ENCODE results near the gene SPIB.

DNA sequence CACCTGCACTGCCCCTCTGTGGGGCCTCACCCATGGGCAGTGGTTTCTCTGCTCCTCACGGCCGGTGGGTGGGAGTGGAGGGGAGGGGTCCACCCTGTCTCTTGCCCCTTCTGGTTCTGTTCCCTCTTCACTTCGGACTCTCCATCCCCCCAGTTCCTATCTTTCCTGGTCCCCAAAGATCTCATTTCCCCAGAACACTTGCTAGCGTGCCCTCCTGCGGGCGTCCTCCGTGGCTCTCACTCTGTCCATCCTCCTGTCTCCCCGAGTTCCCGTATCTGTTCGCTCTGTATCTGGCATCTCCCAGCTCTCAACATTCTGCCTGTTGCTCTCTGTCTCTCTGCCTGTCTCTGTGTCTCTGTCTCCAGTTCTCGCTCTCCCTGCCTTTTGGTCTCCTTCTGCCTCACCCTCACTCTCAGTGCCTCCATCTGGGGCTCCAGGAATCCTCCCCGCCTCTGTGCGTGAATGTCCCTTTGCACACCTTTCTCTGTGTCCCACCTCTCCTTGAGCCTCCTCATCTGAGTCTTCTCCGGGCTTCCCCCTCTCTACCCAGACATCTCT, 363 bp downstream of the SPIB start:
- TF ChIP-seq, protein P1, sequence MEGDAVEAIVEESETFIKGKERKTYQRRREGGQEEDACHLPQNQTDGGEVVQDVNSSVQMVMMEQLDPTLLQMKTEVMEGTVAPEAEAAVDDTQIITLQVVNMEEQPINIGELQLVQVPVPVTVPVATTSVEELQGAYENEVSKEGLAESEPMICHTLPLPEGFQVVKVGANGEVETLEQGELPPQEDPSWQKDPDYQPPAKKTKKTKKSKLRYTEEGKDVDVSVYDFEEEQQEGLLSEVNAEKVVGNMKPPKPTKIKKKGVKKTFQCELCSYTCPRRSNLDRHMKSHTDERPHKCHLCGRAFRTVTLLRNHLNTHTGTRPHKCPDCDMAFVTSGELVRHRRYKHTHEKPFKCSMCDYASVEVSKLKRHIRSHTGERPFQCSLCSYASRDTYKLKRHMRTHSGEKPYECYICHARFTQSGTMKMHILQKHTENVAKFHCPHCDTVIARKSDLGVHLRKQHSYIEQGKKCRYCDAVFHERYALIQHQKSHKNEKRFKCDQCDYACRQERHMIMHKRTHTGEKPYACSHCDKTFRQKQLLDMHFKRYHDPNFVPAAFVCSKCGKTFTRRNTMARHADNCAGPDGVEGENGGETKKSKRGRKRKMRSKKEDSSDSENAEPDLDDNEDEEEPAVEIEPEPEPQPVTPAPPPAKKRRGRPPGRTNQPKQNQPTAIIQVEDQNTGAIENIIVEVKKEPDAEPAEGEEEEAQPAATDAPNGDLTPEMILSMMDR (optimal IDR thresholded peaks at IDR 0.05 in 1 of 3, IDR thresholded peaks at IDR 0.05 in 1 of 3, conservative IDR thresholded peaks at IDR 0.05 in 1 of 3; ENCODE audit: extremely low read depth in 1 of 3, insufficient read depth in 2 of 3, low read length in 3 of 3), result no peak
- no peak for TF ChIP-seq EZH2 (IDR thresholded peaks at IDR 0.05; ENCODE audit: low read length)
